ENCODE measurements around the gene POPDC3.
"Not testable (repeated sequence)": the region's sequence is repeated elsewhere in the genome, so short reads cannot be mapped to it uniquely, and the experiment has no call there.

The POPDC3 gene, protein sequence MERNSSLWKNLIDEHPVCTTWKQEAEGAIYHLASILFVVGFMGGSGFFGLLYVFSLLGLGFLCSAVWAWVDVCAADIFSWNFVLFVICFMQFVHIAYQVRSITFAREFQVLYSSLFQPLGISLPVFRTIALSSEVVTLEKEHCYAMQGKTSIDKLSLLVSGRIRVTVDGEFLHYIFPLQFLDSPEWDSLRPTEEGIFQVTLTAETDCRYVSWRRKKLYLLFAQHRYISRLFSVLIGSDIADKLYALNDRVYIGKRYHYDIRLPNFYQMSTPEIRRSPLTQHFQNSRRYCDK

DNA sequence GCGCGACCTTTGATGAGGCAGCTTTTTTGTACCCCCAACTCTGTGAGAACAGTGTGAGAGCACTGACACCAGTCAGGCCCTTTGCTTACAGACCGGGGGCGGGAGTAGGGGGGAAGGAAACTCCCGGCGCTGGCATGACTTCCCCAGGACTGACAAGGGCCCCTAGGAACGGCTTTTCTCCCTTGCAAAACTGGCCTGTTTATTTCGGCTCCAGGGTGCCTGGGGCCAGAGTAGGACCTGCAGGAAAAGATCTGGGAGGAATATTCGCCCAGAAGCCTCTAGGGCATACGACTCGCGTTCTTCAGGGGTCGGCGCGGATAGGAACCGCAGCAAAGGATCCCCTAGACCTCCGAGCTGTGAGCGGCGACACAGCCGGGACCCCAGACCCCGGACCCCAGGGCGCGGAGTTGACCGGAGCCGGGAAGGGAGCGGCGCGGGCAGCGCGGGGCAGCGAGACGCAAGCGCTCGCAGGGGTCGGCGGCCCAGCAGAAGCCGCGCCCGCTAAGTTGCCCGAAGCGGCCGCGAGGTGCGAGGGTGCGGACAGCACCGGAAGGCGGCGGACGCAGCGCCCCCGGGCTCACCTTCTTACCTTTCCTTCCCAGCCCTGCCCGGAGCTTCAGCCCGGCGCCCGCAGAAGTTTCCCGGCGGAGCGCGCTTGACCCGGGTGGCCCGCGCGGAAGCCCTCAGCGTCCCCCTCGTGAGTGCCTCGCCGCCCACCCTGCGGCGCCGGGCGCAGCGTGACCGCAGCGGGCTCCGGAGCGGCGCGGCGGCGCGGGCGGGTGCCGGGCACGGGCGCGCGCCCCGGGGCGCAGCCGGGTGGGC, at the start of gene POPDC3:
Gene POPDC3, minus strand, starts transcription at position 771 of the 822 bp plus-strand sequence. CDS start 18,105 bp downstream, outside the sequence.
- DNase-seq: no peak

DNA sequence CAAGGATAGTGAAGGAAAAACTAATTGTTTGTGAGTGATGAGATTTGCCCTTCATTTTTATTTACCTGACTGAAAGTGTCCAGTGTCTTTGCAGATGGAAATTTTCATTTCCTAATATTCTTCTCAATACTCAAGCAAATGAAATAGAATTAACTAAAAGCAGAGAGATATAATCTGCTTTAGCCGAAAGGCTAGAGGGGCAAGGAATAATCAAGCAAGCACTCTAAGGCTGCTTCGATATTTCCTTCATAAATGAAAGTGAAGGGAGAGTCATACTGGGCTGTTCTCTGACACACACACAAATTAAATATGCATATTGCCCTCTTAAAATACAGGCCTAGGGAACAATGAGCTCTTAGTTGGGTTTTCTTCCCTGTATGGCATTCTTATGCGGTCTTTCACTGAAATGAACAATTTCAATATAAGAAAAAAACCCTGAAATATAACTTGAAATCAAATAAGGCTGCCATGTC, 47.5 kb upstream of the POPDC3 start:
- DNase-seq: no peak

DNA sequence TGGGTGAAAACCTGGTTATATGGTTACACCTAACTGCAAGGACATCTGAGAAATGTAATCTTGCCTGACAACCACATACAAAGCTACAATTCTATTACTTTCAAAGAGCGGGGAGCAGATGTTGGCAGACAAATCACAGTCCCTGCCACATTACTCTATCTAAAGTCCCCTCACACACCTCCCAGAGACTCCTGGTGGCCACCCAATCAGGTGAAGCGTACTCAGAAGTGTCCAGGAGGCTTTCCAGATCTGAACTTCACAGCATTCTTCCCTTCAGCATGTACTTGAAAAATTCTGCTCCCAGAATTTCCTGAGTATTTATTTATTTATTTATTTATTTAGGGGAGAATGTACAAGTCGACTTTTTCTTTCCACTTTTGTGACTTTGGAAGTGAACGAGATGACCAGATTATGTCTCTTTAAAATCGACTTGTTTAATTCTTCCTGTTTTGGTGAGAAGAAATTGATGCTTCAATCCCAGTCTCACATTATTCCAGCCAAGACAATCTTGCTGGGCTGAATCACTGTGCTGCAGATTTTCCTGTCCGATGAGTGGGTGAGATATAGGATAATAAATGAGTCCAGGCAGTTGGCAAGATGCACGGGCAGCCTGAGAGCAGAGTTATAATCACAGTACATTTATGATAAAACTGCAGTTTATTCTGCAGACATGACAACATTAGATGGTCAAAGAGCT, 46.9 kb upstream of the POPDC3 start:
- no peak for DNase-seq

GRCh38 chr6:105223242-105223641, 43.4 kb upstream of the POPDC3 start:
- DNase-seq: no peak

DNA sequence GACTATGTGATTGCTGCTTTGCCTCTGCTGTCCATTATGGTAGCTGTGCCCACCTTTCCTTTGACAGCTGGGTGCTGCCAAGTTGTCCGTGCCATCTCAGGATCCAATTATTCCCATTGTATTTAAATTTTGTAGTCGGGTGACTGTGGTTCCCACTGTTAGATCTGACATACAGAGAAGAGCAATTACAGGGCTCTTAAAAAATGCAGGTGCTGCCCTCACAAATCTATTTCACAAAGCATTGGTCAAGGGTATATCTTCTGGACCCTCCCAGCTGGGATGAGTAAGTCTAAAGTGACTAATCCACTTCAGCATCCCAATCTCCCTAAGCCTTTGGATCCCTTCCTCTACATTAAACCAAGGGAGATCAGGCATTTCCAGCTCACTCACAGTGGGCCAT, 41.4 kb upstream of the POPDC3 start:
- not testable (repeated sequence) for DNase-seq

DNA sequence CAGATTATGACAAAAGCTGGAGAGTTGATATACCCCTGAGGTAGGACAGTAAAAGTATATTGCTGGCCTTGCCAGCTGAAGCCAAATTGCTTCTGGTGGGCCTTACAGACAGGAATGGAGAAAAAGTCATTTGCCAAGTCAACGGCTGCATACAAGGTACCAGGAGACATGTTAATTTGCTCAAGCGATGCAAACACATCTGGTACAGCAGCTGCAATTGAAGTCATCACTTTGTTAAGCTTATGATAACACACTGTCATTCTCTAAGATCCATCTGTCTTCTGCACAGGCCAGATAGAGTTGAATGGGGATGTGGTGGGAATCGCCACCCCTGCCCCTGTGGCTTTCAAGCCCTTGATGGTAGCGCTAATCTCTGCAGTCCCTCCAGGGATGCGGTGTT, 40.4 kb upstream of the POPDC3 start:
- peak; percentile 10 to 66 for DNase-seq

GRCh38 chr6:105219218-105219617, 39.4 kb upstream of the POPDC3 start:
- not testable (repeated sequence) for DNase-seq

GRCh38 chr6:105215506-105215905, 35.7 kb upstream of the POPDC3 start:
- no peak for DNase-seq

DNA sequence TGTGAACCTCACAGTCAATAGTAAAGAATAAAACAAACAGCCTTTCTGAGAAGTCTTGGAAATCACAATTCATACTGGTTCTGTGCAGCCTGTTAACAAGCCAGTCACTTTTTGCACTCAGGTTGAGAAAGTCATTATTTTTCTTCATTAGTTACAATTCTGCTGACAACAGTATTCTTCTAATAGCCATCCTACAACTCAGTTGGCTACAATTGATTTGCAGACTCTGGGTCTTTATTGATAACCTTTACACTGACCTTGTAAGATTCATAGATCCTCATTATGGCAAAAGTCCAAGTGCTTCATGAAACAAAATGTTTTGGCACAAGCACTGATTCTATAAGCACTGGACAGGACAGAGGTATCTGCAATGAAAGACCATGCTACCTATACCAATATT, 34.9 kb upstream of the POPDC3 start:
- no peak for DNase-seq

GRCh38 chr6:105213272-105213671, 33.5 kb upstream of the POPDC3 start:
- no peak for DNase-seq

- DNase-seq: no peak
Measured at GRCh38 chr6:105212587-105212986, 32.8 kb upstream of the POPDC3 start.

DNA sequence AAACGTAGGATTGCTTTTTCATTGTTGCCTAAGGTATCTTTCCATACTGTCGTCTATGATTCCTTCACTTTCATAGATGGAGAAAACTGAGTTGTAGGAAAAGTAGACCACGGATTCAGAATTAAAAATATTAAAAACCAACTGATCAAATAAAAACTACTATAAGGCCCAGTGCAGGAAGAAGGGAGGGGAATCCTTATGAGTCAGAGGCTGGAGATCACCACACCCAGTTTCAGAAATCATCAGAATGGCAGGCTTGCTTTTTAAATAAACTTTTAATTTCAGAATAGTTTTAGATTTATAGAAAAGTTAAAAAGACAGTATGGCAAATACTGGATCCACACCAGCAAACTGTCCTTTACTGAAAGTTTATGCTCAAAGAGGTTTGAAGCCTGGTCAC, 32.0 kb upstream of the POPDC3 start:
- no peak for DNase-seq

GRCh38 chr6:105210932-105211531, 31.2 kb upstream of the POPDC3 start:
- no peak for DNase-seq

DNA sequence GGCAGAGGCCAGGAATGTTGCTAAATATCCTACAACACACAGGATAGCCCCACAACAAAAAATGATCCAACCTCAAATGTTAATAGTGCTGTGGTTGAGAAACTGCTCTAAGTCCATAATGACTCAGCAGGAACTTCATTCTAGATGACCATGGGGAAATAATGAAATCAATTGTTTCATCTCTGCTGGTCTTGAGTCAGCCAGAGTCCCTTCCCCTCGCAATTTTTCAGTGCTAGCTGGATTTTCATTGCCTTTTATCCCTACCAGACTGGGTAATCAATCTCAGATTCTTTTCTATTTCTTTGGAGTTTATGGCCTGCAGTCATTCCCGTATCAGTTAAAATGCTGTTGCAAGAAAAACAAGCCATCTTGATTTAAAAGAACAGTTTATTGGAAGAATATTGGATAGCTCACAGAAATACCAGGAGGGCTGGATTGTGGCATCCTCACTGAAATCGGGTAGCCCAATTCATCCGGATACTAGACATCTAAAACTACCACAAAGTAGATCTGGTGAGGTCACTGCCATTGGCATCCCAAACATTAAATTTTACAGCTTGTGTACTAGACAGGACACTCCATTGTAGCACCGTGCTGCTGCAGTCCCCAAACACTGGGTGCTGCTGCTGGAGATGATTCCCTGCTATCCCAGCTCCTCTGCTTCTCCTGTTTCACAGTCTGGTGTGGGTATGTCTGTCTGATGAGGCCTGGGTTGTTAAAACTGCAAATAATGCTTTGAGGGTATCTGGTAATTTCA, 30.3 kb upstream of the POPDC3 start:
- no peak for DNase-seq

DNA sequence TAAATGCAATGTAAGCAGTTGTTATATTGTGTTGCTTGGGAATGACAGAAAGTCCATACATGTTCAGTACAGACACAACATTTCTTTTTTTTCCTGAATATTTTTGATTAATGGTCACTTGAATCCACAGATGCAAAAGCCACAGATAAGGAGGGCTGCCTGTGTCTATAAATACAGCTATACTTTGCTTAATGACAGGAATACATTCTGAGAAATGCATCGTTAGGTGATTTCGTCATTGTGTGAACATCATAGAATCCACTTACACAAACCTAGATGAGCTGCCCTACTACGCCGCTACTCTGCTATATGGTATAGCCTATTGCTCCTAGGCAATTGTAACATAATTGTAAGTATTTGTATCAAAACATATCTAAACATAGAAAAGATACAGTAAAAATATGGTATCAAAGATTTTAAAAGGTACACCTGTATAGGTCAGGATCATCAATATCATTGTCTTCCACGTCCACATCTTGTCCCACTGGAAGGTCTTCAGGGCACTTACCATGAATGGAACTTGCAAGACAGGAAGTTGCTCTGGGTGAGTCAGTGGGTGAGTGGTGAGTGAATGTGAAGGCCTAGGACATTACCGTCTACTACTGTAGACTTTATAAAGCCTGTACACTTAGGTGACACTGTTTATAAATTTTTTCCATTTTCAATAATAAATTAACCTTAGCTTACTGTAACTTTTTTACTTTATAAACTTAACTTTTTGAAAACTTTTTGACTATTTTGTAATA, 27.9 kb upstream of the POPDC3 start:
- no peak for DNase-seq

- DNase-seq: no peak
Measured at GRCh38 chr6:105204768-105205167, 25.0 kb upstream of the POPDC3 start.

DNA sequence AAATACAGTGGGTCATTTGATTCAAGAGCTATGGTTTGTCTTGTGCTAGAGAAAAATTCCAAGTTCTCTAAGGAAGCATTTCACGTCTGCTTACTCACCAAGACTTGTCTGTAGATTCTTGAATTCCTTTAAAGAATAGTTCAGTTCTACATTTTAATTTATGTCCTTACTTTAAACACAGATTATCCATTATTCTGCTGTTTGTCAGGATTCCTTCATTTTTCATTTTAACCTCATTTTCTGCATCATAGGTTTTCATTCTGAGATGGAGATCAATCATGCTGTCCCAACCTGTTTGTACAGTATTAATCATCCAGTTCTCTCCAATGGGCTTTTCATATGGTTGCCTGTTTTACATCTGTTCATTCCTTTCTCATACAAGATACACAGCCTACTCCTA, 24.5 kb upstream of the POPDC3 start:
- DNase-seq: no peak

- no peak for DNase-seq
Measured at GRCh38 chr6:105202486-105202885, 22.7 kb upstream of the POPDC3 start.

DNA sequence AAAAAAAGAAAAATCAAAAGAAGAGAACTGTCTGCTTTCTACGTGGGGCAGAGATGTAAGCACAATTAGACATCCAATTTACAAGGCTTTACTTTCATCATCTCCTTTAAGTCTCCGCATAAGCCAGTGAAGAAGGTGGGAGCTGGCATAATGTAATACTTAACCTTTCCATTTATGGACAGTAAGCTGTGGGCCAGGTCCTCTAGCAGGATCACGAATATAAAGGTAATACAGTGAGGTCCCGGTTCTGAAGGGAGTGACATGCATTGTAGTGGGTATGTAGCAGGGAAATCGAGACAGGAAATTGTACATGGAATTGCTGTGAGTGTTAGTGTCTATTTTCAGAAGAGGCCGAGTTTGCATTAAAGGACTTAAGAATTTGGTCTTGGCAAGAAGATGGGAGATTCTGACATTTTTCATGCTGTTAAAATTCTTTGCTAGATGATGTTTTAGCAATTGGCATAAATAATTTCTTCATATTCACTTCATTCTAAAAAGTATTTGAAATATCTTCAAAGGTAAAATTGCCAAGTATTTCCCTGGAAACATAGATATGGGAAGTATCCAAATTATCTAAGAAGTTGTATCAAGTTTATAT, 20.4 kb upstream of the POPDC3 start:
- no peak for DNase-seq

DNA sequence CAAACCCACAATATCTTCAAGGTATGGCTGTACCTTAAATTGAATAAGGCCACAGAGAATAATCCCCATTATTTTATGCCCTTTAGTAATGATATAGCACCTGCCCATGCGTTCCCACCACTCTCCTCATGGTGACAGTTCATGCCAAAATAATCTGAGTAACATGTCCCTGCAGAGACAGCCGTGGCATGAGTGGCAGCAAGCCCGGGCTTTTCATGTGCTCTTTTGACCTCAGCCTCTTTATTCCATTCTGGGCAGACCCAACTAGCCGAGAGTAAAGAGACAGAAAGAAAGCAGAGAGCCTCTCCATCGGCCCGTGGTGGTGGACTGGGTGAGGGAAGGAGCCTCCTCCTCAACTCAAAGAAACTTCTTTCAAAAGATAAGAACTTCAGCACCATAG, 19.9 kb upstream of the POPDC3 start:
- no peak for DNase-seq

DNA sequence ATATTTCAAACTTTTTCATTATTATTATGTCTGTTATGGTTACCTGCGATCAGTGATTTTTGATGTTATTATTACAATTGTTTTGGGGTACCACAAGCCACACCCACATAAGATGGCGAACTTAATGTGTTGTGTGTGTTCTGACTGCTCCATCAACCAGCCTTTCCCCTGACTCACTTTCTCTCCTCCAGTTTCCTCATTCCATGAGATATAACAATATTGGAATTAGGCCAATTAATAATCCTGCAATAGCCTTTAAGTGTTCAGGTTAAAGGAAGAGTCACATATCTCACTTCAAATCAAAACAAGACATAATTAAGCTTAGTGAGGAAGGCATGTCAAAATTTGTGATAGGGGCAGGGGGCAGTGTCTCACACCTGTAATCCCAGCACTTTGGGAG, 16.3 kb upstream of the POPDC3 start:
- no peak for DNase-seq

All from NCI-H446 (cell line).